GM10248 (cell line): Measurements from ENCODE around the gene LYPD8.
"Not testable (repeated sequence)": the region's sequence is repeated elsewhere in the genome, so short reads cannot be mapped to it uniquely, and the experiment has no call there.

ENCODE experiments used
- CTCF ChIA-PET: fragments of 300-600 bp; sonication (Branson Sonifier 250); formaldehyde crosslinking; extraction: SDS; loops from one replicate; lab custom pipeline; 2021; ENCODE audit warnings: antibody characterized with exemption; lab: Yijun Ruan, JAX
- POLR2A ChIA-PET: fragments of 350-650 bp; sonication (Branson Sonifier 250); formaldehyde crosslinking; extraction: SDS; loops from one replicate; lab custom pipeline; 2020; ENCODE audit warnings: antibody characterized with exemption; lab: Yijun Ruan, JAX
- DNase-seq: peaks from one replicate; pipeline ENCODE4 v3.0.0; 2012; ENCODE audit errors: extremely low spot score
- TF ChIP-seq, protein P1 (sequence below): IDR thresholded peaks from 2 replicates; pipeline ENCODE4 v1.5.1; 2012; ENCODE audit warnings: mild to moderate bottlenecking, low read depth; ENCODE audit errors: extremely low read depth, missing control alignments, control extremely low read depth

LYPD8 gene, protein sequence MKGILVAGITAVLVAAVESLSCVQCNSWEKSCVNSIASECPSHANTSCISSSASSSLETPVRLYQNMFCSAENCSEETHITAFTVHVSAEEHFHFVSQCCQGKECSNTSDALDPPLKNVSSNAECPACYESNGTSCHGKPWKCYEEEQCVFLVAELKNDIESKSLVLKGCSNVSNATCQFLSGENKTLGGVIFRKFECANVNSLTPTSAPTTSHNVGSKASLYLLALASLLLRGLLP

DNA sequence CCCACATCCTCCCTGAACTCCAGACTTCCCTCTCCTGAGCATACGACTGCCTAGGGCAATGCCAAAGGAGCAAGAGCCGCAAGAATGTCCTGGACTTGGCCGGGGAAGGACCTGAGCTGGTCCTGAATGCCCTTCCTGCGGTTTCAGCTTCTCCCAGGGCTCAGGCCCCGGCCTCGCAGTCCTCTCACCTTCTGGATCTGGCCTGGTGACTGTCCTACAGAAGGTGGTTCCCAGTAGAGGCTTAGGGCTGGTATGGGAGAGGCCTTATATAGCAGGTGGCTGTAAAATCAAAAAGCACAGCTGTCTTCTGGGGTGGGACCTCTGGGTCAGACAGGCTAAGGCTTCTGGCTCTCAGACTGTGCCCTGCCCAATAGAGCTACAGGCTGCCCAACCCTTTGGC is at the start of gene LYPD8:
Gene LYPD8, minus strand, starts transcription at position 243 of the 400 bp plus-strand sequence. CDS start 4,678 bp downstream, outside the sequence.
- TF ChIP-seq, protein P1, sequence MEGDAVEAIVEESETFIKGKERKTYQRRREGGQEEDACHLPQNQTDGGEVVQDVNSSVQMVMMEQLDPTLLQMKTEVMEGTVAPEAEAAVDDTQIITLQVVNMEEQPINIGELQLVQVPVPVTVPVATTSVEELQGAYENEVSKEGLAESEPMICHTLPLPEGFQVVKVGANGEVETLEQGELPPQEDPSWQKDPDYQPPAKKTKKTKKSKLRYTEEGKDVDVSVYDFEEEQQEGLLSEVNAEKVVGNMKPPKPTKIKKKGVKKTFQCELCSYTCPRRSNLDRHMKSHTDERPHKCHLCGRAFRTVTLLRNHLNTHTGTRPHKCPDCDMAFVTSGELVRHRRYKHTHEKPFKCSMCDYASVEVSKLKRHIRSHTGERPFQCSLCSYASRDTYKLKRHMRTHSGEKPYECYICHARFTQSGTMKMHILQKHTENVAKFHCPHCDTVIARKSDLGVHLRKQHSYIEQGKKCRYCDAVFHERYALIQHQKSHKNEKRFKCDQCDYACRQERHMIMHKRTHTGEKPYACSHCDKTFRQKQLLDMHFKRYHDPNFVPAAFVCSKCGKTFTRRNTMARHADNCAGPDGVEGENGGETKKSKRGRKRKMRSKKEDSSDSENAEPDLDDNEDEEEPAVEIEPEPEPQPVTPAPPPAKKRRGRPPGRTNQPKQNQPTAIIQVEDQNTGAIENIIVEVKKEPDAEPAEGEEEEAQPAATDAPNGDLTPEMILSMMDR = no peak
- CTCF ChIA-PET = interaction anchor here (1.1 kb wide), 1 partner anchor 351 kb away, joined by 3 read pairs; no protein-coding TSS in a partner anchor
- DNase-seq = no peak
- POLR2A ChIA-PET = no interaction called here

DNA sequence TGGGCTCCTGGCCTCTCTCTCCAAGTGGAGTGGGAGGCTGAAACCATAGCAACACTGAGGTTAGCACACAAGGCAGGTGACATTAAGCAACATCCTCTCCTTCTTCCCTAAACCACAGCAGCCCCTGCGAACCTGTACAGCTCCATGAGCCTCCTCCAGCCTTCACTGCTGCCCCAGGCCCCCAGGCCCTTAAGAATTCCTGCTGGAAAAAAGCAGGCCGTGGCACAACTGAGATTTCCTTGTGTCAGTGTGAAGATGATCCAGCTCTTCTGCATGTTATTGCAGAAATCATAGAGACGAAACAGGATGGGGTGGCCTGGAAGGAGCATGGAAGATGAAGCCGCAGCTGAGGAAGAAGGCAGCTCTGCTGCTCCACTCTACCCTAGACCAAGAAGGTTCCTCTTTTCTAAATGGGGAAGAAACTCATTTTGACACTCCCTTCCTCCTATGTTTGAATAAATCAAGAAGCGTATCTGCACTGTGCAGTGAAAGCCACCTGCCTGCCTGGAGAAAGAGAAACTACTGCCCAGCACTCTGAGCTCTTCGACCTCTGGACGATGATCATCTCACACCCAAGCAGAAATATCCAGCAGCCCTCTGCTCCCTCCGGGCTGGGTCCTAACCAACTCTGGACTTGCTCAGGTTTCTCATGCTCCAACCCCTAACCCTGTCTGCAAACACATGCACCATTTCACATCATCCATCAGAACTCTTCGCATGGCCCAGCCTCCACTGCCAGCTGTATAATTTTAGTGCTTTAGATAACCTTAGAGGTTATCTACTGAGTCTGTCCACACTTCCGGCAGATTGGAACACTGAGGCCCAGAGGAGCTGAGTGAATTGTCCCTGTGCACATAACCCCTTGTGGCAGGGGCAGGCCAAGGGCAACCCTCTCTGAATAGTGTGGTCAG is 49.5 kb upstream of the LYPD8 start:
- ChIA-PET CTCF (interaction anchor here (0.7 to 10.8 kb wide), 20 partner anchors 9 to 868 kb away, joined by 3 to 242 read pairs (median 3); no protein-coding TSS in a partner anchor), POLR2A (interaction anchor here (0.8 to 1.2 kb wide), 2 partner anchors 20 to 34 kb away, joined by 3 read pairs; no protein-coding TSS in a partner anchor)
- TF ChIP-seq, protein P1 = no peak
- peak; percentile 77 for DNase-seq

DNA sequence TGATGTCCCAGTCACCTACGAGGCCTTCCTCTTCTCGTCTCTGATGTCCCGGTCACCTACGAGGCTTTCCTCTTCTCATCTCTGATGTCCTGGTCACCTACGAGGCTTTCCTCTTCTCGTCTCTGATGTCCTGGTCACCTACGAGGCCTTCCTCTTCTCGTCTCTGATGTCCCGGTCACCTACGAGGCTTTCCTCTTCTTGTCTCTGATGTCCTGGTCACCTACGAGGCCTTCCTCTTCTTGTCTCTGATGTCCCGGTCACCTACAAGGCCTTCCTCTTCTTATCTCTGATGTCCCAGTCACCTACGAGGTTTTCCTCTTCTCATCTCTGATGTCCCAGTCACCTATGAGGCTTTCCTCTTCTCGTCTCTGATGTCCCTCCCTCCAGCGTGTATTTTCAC is 47.9 kb upstream of the LYPD8 start:
- DNase-seq, POLR2A ChIA-PET: not testable (repeated sequence)
- CTCF ChIA-PET = interaction anchor here (1.9 to 10.8 kb wide), 4 partner anchors 106 to 559 kb away, joined by 8 to 242 read pairs (median 22); no protein-coding TSS in a partner anchor

DNA sequence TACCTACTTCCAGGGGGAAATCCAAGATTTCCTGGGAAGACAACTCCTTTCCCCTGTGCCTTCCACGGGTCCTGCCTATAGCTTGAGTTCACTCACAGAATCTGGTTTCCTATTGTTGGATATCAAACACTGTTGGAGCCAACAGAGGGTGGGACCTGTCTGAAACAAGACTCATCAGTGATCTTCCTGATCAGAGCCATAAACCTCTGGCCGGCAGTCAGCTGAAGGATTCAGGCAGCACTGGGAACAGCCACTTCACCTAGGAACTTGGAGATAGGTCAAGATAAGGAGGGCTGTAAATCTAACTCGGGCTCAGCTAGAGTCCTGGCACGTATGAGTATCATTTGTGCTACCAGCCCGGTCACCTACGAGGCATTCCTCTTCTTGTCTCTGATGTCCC is 46.9 kb upstream of the LYPD8 start:
- ChIA-PET POLR2A (no interaction called here), CTCF (interaction anchor here (1.1 to 1.2 kb wide), 2 partner anchors 15 to 180 kb away, joined by 4 to 5 read pairs; no protein-coding TSS in a partner anchor)
- TF ChIP-seq, protein P1 = no peak
- no peak for DNase-seq

DNA sequence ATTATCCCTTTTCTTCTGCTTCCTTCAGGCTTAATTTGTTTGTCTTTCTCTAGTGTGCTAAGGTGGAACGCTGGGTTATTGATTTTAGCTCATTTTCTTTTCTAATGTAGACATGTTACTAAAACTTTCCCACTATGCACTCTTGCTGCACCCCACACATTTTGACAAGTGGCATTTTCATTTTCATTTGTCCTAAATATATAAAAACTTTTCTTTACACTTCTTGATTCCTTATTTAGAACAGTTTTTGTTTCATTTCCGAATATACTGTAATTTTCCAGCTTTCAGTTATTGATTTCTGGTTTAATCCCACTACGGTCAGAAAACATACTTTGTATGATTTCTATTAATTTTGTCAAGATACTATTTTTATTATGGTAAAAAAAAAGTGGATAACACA is 44.9 kb upstream of the LYPD8 start:
- CTCF ChIA-PET = interaction anchor here (1.0 kb wide), 2 partner anchors 79 to 181 kb away, joined by 3 to 4 read pairs; no protein-coding TSS in a partner anchor
- POLR2A ChIA-PET = no interaction called here
- TF ChIP-seq, protein P1 = no peak
- no peak for DNase-seq

DNA sequence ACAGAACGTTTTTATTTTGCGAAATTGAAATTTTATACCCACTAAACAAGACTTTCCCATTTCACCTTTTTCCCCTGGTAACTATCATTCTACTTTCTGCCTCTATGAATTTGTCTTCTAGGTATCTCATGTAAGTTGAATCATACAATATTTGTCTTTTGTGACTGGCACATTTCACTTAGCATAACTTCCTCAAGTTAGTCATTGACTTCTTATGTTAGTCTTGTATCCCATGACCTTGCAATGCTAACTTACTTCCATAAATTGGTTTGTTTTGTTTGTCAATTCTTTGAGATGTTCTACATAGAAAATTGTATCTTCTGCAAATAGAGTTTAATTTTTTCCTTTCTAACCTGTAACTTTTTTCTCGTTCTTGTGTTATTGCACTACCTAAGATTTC is 43.2 kb upstream of the LYPD8 start:
- DNase-seq = no peak
- TF ChIP-seq, protein P1 = no peak
- ChIA-PET POLR2A (no interaction called here), CTCF (interaction anchor here (1.8 to 2.6 kb wide), 2 partner anchors 9 to 12 kb away, joined by 6 to 10 read pairs; no protein-coding TSS in a partner anchor)

DNA sequence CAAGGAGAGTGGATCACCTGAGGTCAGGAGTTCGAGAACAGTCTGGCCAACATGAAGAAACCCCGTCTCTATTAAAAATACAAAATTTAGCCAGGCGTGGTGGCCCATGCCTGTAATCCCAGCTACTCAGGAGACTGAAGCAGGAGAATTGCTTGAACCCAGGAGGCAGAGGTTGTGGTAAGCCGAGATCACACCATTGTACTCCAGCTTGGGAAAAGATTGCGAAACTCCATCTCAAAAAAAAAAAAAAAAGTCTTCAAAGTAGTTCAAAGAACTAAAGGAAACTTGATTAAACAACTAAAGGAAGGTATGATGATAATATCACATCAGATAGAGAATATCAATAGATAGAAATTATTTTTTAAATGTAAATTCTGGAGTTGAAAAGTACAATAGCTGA is 39.1 kb upstream of the LYPD8 start:
- POLR2A ChIA-PET = not testable (repeated sequence)
- CTCF ChIA-PET = interaction anchor here (1.0 to 1.7 kb wide), 5 partner anchors 12 to 84 kb away, joined by 3 to 11 read pairs (median 4); no protein-coding TSS in a partner anchor

More for the DNA sequence above, 39.1 kb upstream of the LYPD8 start:
- DNase-seq = not testable (repeated sequence)
